Measurements from ENCODE around the gene KIAA1217.

KIAA1217 gene

DNA sequence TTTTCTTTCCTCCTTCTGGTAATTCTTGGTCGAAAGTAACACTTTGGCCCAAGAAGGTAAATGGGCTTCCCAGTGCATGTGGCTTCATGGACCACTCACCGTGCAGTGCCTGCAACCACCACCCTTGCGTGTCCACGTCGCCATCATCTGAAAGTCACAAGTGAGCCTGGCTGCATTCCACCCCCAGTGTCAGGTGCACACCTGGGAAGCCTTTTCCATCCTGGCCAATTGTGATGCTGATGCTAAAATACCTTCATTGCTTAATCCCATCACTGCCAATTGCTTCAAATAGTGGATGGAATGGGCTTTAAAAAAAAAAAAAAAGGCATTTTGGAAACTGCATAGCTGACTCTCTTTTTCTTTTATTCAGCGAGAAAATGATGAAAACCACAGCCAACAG is 285.8 kb downstream of the KIAA1217 start:
- Histone ChIP-seq H3K4me1 (peaks cover 8% of the 10 kb centered on the region), H3K27me3 (ENCODE audit: low read depth) (no peaks in the 10 kb centered on the region), H3K36me3 (replicated peaks) (no peaks in the 10 kb centered on the region), H3K4me3 (no peak overlapping the region), H3K9me3 (no peaks in the 10 kb centered on the region)
- no peak for DNase-seq (ENCODE audit: low spot score in 2 of 2)
- in situ Hi-C loops (cut with MboI; ENCODE audit: low sequenced_read_pairs) = no loop called here

DNA sequence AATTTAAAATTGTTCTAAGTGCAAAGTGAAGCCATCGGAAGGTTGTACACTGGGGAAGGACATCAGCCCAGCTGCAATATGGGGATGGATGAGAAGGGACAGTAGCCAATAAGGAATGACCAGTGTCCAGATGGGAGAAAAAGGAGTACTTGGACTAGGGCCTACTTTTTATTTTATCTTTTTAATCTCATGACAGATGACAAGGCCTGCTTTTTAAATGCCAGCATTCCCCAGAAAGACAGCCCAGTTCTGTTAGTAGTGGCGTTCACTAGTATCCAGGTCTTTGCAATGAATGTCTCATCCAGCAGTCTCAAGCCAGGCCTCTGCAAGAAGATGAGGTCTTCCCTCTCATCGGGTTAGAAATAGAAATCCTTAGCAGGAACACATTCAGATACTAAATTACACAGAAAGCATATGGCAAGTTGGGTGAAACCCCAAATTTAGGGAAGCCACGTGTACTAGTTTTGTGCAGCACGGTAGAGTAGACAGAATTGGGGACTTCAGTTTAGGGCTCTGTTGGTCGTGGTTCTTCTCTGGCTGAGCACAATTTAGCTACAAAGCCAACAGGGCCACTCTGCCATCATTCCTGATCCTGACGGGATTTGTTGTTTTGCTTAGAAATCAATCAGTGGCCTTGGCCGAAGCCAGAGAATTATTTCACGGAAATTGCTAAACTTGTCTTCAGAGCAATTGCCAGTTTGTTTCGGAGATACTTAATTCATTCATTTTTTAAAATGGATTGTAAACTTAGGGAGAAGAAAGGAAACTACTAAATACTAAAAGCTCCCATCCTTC is 286.9 kb downstream of the KIAA1217 start:
- in situ Hi-C loops (cut with MboI; ENCODE audit: low sequenced_read_pairs) = no loop called here
- Histone ChIP-seq H3K9me3 (no peaks in the 10 kb centered on the region), H3K4me3 (no peak overlapping the region), H3K4me1 (peaks cover 8% of the 10 kb centered on the region), H3K27me3 (ENCODE audit: low read depth) (no peaks in the 10 kb centered on the region), H3K36me3 (replicated peaks) (no peaks in the 10 kb centered on the region)
- no peak for DNase-seq (ENCODE audit: low spot score in 2 of 2)

DNA sequence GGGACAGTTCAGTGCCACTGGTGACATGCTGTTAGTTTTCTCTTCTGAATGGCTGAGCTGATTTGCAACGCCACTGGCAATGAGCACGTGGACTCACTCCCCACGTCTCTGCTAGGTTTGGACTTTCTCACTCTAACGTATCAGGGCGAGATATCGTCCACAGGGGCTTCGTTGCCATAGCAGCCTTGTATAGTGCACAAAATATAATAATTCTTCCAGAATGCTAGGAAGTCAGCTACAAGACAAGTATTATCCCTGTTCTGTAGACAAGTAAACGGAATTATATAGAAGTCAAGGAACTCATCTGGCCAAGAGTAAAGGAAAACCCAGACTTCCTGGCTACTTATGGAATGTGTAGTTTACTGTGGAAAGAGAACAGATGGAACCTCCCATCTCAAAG is 288.0 kb downstream of the KIAA1217 start:
- peaks cover 8% of the 10 kb centered on the region for H3K4me1 ChIP-seq
- H3K36me3 ChIP-seq (replicated peaks) = no peaks in the 10 kb centered on the region
- in situ Hi-C loops (cut with MboI; ENCODE audit: low sequenced_read_pairs) = no loop called here
- DNase-seq (ENCODE audit: low spot score in 2 of 2) = no peak
- no peaks in the 10 kb centered on the region for H3K27me3 ChIP-seq (ENCODE audit: low read depth)
- no peak overlapping the region for H3K4me3 ChIP-seq
- H3K9me3 ChIP-seq = no peaks in the 10 kb centered on the region

DNA sequence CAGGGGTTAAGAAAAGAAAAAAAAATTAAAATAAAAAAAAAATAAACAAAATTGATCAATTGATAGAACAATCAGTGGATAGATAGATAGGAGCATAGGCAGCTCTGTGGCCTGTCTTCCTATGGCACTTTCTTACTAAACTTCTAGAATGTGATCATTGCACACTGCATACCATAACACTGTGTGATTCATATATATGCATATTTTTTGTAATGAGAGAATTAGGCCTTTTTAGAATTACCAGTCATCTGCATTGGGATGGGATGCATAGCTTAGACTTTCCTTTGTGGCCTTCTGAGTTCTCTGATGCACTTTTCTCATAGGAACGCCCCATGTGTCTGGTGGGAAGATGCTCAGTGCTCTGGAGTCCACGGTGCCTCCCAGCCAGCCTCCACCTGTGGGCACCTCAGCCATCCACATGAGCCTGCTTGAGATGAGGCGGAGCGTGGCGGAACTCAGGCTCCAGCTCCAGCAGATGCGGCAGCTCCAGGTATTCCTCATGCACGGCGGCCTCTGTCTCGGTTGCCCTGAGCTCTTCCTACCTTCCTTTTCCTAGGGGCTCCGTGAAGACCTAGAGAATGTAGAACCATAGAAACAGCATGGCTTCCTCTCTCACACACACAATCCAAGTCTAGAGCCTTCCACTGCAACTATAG is 292.2 kb downstream of the KIAA1217 start:
- H3K27me3 ChIP-seq (ENCODE audit: low read depth) = no peaks in the 10 kb centered on the region
- in situ Hi-C loops (cut with MboI; ENCODE audit: low sequenced_read_pairs) = loop anchor here (5.0 to 25.0 kb wide), 4 partner anchors 289 to 1339 kb away; partner anchors contain the start of gene KIAA1217
- peaks cover 4% of the 10 kb centered on the region for H3K4me1 ChIP-seq
- H3K36me3 ChIP-seq (replicated peaks) = no peaks in the 10 kb centered on the region
- no peak overlapping the region for H3K4me3 ChIP-seq
- H3K9me3 ChIP-seq = no peaks in the 10 kb centered on the region
- DNase-seq (ENCODE audit: low spot score in 2 of 2) = no peak

DNA sequence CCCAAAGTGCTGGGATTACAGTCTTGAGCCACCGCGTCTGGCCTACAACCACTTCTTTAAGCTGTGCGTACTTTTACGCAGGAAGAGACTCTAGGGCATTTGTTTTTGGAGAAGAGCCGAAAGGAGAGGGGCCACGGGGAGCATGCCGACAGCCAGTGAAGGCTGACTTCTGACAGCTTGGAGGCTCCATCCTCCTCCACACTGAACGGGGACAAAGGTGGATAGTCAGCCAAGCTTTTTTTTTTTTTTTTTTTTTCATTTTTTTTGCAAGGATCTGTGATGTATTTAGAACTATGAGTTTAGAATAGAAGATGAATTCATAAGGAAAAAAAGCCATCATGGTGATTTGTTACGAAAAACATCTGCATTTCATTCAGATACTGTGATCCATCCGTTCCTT is 293.1 kb downstream of the KIAA1217 start:
- DNase-seq (ENCODE audit: low spot score in 2 of 2) = no peak
- Histone ChIP-seq H3K27me3 (ENCODE audit: low read depth) (no peaks in the 10 kb centered on the region), H3K4me1 (peaks cover 4% of the 10 kb centered on the region), H3K4me3 (no peak overlapping the region), H3K9me3 (no peaks in the 10 kb centered on the region), H3K36me3 (replicated peaks) (no peaks in the 10 kb centered on the region)
- in situ Hi-C loops (cut with MboI; ENCODE audit: low sequenced_read_pairs) = loop anchor here (5.0 to 25.0 kb wide), 4 partner anchors 290 to 1340 kb away; partner anchors contain the start of gene KIAA1217

DNA sequence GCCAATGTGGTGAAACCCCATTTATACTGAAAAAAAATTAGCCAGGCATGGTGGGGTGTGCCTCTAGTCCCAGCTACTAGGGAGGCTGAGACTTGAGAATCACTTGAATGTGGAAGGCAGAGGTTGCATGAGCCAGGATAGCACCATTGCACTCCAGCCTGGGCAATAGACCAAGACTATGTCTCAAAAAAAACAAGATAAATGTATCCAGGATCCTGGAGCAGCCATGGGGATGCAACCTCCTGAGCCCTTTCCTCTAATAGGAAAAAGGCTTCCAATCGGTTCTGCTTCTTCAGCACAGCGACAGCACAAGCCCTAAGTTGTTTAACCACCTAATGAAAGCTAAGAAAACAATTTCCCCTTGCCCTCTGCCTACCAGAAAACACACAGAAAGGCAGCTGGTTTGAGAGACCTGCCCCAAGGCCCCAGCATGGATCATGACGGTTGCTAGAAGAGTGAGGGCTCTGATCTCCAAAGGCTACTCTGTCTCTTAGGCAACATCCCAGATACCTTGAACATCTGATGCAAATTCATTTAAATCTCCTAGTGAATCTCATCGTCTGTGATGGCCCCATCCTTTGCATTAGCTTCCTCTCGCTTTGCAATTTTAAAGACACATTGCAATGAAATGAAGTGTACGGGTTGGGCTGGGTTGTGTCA is 294.0 kb downstream of the KIAA1217 start:
- in situ Hi-C loops (cut with MboI; ENCODE audit: low sequenced_read_pairs) = loop anchor here (5.0 to 25.0 kb wide), 4 partner anchors 291 to 1341 kb away; partner anchors contain the start of gene KIAA1217
- Histone ChIP-seq H3K36me3 (replicated peaks) (no peaks in the 10 kb centered on the region), H3K4me1 (peaks cover 4% of the 10 kb centered on the region), H3K9me3 (no peaks in the 10 kb centered on the region), H3K4me3 (no peak overlapping the region), H3K27me3 (ENCODE audit: low read depth) (no peaks in the 10 kb centered on the region)
- DNase-seq (ENCODE audit: low spot score in 2 of 2) = no peak

DNA sequence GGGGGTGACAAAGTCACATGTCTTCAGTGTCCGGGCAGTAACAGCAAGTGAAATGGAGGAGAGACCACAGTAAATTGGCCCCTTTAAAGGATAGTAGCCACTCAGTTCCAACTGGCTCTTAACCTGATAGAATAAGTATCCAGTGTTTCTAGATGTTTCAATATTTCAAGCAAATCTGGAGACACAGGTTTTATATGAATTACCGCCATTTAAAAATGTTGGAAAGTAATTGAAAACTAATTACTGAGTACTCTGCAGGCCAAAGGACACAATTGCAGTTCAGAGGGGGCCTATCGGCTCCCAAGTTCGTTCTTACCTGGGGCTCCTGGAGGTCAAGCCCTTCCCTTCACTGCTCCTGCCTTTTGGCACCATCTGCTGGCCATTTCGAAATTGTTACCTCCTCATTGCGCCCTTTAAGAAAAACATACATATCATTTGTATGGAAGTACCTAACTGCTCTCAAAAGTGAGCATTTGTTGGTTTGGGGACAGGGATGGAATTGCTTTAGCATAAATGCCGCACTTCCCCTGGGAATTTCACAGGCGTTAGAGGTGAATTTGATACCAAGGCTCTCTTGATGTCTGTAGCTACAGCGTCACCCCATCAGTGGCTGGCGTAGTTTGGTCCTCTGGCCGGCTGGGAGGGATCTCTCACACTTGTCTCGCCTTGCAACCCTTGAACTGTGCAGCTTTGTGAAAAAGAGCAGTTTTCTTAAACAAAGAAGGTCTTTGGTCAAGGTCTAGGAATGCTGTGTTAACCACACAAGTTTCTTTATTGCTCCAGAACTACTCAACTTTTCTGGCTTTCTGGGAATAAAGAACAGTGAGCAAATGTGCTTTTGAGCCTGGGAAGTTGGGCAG is 294.8 kb downstream of the KIAA1217 start:
- Histone ChIP-seq H3K4me1 (peaks cover 4% of the 10 kb centered on the region), H3K9me3 (no peaks in the 10 kb centered on the region), H3K36me3 (replicated peaks) (no peaks in the 10 kb centered on the region), H3K4me3 (no peak overlapping the region), H3K27me3 (ENCODE audit: low read depth) (no peaks in the 10 kb centered on the region)
- in situ Hi-C loops (cut with MboI; ENCODE audit: low sequenced_read_pairs) = loop anchor here (5.0 to 25.0 kb wide), 4 partner anchors 291 to 1341 kb away; partner anchors contain the start of gene KIAA1217
- peak; percentile 42 to 70 for DNase-seq (ENCODE audit: low spot score in 2 of 2)

DNA sequence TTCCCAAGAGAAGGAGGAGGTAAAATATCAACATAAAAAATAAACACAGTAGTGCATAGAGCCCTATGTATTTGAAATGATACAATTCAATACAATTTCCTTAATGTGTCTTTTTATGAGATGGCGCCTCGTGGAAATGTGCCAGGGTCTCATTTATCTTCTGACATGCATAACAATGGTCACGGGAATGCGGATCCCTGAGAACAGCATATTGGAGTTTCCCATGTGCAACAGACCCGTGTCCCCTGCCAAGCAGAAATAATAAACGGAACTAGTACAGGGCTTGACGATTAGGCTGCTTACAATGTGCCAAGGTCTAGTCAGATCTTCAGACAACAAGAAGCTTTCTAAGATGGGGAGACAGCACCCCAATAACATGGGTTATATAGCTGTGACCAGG is 296.8 kb downstream of the KIAA1217 start:
- no peaks in the 10 kb centered on the region for H3K9me3 ChIP-seq
- no peaks in the 10 kb centered on the region for H3K27me3 ChIP-seq (ENCODE audit: low read depth)
- H3K36me3 ChIP-seq (replicated peaks) = no peaks in the 10 kb centered on the region
- no peak overlapping the region for H3K4me3 ChIP-seq
- peak; percentile 68 to 77 for DNase-seq (ENCODE audit: low spot score in 2 of 2)
- in situ Hi-C loops (cut with MboI; ENCODE audit: low sequenced_read_pairs) = loop anchor here (25.0 kb wide), 3 partner anchors 293 to 1343 kb away; partner anchors contain the start of gene KIAA1217
- peaks cover 4% of the 10 kb centered on the region for H3K4me1 ChIP-seq

DNA sequence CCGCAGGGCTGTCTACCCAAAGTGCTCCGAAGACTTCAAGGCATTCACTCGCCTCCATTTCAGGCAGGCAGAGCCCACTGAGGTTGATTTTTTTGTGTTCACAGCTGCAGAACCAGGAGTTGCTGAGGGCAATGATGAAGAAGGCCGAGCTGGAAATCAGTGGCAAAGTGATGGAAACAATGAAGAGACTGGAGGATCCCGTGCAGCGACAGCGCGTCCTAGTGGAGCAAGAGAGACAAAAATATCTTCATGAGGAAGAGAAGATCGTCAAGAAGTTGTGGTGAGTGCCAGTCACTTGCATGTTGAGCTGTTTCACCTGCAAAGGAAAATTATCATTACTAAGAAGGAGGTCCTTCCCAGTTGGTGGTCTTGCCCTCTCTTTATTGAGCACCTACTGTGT is 304.2 kb downstream of the KIAA1217 start:
- H3K36me3 ChIP-seq (replicated peaks) = no peaks in the 10 kb centered on the region
- H3K4me3 ChIP-seq = no peak overlapping the region
- in situ Hi-C loops (cut with MboI; ENCODE audit: low sequenced_read_pairs) = loop anchor here (25.0 kb wide), 3 partner anchors 301 to 1351 kb away; partner anchors contain the start of gene KIAA1217

DNA sequence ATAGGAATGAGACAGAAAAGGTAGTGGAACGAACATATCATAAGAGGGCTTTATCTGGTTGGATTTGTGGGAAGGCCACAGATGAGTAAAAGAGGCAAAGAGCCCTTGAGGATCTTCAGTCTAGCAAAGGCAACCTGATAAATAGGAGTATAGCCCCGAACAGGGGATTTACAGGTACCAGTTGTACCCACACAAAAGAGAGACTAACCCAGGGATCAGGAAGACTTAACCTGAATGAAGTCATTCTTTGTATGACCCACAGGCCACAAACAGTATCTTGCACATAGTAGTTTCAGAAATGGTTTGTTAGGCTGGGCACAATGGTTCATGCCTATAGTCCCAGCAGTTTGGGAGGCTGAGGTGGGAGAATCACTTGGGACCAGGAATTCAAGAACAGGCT is 306.5 kb downstream of the KIAA1217 start:
- no peak for DNase-seq (ENCODE audit: low spot score in 2 of 2)
- no peaks in the 10 kb centered on the region for H3K27me3 ChIP-seq (ENCODE audit: low read depth)
- H3K4me3 ChIP-seq = no peak overlapping the region
- H3K9me3 ChIP-seq = no peaks in the 10 kb centered on the region
- in situ Hi-C loops (cut with MboI; ENCODE audit: low sequenced_read_pairs) = loop anchor here (25.0 kb wide), 3 partner anchors 303 to 1353 kb away; partner anchors contain the start of gene KIAA1217
- H3K36me3 ChIP-seq (replicated peaks) = no peaks in the 10 kb centered on the region
- no peaks in the 10 kb centered on the region for H3K4me1 ChIP-seq

More for the DNA sequence above, 304.2 kb downstream of the KIAA1217 start:
- Histone ChIP-seq H3K9me3 (no peaks in the 10 kb centered on the region), H3K27me3 (ENCODE audit: low read depth) (no peaks in the 10 kb centered on the region), H3K4me1 (no peaks in the 10 kb centered on the region)
- peak in 1 of 2 experiments; percentile 49 for DNase-seq (ENCODE audit: low spot score in 2 of 2)

DNA sequence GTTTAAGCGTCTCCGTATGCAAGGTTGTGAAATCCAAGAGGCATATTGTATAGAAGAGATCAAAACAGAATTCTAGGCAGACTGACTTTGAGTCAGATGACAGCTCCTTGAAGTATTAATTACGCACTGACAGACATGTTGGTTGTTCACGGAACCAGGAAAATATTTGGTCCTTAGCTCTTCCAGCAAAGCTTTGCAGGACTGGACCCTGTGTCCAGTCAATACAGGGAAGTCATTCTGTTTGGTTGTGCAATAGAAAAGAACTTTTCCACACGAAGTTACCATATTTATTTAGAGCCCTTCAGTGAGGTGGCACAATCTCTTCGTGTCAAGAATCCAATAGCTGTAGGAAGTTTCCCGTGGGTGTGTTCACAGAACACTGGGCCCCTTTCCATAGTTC is 309.5 kb downstream of the KIAA1217 start:
- Histone ChIP-seq H3K4me1 (no peaks in the 10 kb centered on the region), H3K36me3 (replicated peaks) (no peaks in the 10 kb centered on the region; the same call in 1 of the 2 replicates), H3K9me3 (no peaks in the 10 kb centered on the region), H3K4me3 (no peak overlapping the region), H3K27me3 (ENCODE audit: low read depth) (no peaks in the 10 kb centered on the region)
- in situ Hi-C loops (cut with MboI; ENCODE audit: low sequenced_read_pairs) = loop anchor here (25.0 kb wide), 3 partner anchors 306 to 1356 kb away; partner anchors contain the start of gene KIAA1217
- no peak for DNase-seq (ENCODE audit: low spot score in 2 of 2)

DNA sequence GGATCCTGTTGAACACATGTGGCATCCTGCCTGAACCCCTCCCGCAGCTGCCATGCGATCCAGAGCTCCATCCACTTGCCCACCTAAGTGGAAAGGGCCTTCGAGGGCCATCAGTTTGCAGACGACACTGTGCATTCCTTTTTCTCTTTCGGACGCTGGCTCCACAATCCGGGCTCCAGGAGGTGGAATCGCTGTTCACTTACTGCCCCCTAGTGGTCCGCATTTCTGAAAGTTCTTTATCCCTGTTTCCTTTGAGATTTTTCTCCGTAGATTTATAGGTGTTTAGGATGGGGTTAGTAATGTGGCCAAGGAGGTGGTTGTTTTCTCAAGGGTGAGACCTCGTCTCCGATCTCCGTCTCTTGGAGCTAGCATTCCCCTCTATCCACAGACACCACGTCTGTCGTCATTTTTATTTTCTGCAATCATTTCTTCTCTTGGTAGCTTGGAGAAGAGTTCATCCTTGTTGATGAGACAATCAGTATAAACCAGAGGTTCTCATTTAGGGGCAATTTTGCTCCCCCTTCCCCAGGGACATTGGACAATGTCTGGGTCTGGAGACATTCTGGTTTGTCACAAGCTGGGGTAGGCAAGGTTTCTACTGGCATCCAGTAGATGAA is 310.2 kb downstream of the KIAA1217 start:
- in situ Hi-C loops (cut with MboI; ENCODE audit: low sequenced_read_pairs) = loop anchor here (25.0 kb wide), 3 partner anchors 307 to 1357 kb away; partner anchors contain the start of gene KIAA1217
- H3K4me1 ChIP-seq = no peaks in the 10 kb centered on the region
- H3K27me3 ChIP-seq (ENCODE audit: low read depth) = no peaks in the 10 kb centered on the region
- no peak overlapping the region for H3K4me3 ChIP-seq
- DNase-seq (ENCODE audit: low spot score in 2 of 2) = peak; percentile 62 to 86
- H3K9me3 ChIP-seq = no peaks in the 10 kb centered on the region
- no peaks in the 10 kb centered on the region; the same call in 1 of the 2 replicates for H3K36me3 ChIP-seq (replicated peaks)

Measured in HAP-1 (cell line).